Peyer's patch (tissue), 4 donors: ENCODE data around the gene SLC16A5.
"Not testable (repeated sequence)": the region's sequence is repeated elsewhere in the genome, so short reads cannot be mapped to it uniquely, and the experiment has no call there.

ENCODE experiments used
- CTCF ChIP-seq, 6 experiments: fragments of 450-650 bp in 4 of 6; fragments of 200-600 bp in 2 of 6; sonication (generic) in 1 of 6; IDR thresholded peaks; one replicate each; pipeline ENCODE4 v1.5.1; 2017 to 2019; ENCODE audit warnings: antibody characterized with exemption in 6 of 6, mild to moderate bottlenecking in 3 of 6, moderate library complexity in 1 of 6
- POLR2A ChIP-seq, 2 donors: fragments of 450-650 bp; IDR thresholded peaks; one replicate each; pipeline ENCODE4 v1.5.1; 2017; ENCODE audit warnings: antibody characterized with exemption in 2 of 2, mild to moderate bottlenecking in 2 of 2, moderate library complexity in 2 of 2

GRCh38 chr17:75137762-75138161, 50.0 kb downstream of the SLC16A5 start:
- TF ChIP-seq CTCF, POLR2A (IDR thresholded peaks at IDR 0.05): not testable (repeated sequence)
